A673 (cell line): Measurements from ENCODE around the gene ZFPM1.

Source experiments
- CTCF ChIP-seq: fragments of 300-800, 200-600 bp; sonication (generic); conservative IDR thresholded peaks from 2 replicates; pipeline ENCODE4 v1.5.1; 2017; ENCODE audit warnings: low read depth, mild to moderate bottlenecking, antibody characterized with exemption, low read length, moderate library complexity, mixed read lengths
- EZH2 ChIP-seq: fragments of 200-600 bp; sonication (generic); IDR thresholded peaks from 2 replicates; pipeline ENCODE4 v1.6.1; 2017; ENCODE audit warnings: borderline replicate concordance, low read depth, mild to moderate bottlenecking, mixed read lengths, antibody characterized with exemption, low read length; ENCODE audit not compliant: poor library complexity, severe bottlenecking

GRCh38 chr16:88580371-88580770 lies 127.3 kb downstream of the ZFPM1 start:
- TF ChIP-seq EZH2 (no peak), CTCF (no peak)
